Measurements from ENCODE around the gene DDAH1.
A peak's percentile ranks its signal among the peaks of the same experiment; 100 is the strongest.

- TF ChIP-seq CTCF (IDR thresholded peaks at IDR 0.05) (peak; percentile 10 to 20 (median 17)), POLR2AphosphoS5 (IDR thresholded peaks at IDR 0.05) (no peak), POLR2A (IDR thresholded peaks at IDR 0.05) (no peak)
Measured at GRCh38 chr1:85398391-85399064, 66.4 kb downstream of the DDAH1 start.

Measured in gastroesophageal sphincter (tissue), 3 donors.